Measurements from ENCODE around the gene FMO3. TPM values are rescaled to one million over a fixed set of nuclear protein-coding genes. Genes with fewer than 3 reads are reported as not detected.

Gene FMO3
- not detected in 2 replicates for total RNA-seq

GRCh38 chr1:171090604-171091003, at the start of gene FMO3:
Gene FMO3 (plus strand): TSS chr1:171090905. CDS start chr1:171092659, 1,754 bp downstream.

Other genes with a start within 250 kb of the FMO3 start
- gene MROH9, start 155.4 kb upstream of the FMO3 start, total RNA-seq: not detected in 2 replicates
- gene FMO2, start 94.4 kb downstream of the FMO3 start, total RNA-seq: not detected in 2 replicates
- not detected in 2 replicates for gene FMO1, start 157.6 kb downstream of the FMO3 start, total RNA-seq
- 2.0 and 2.3 TPM in 2 replicates for gene FMO4, start 223.3 kb downstream of the FMO3 start, total RNA-seq